ENCODE results near the gene SIAH1.

GRCh38 chr16:48335961-48336360 lies 49.3 kb downstream of the SIAH1 start:
- TF ChIP-seq CTCF (IDR thresholded peaks at IDR 0.05): no peak
- TF ChIP-seq POLR2A (IDR thresholded peaks at IDR 0.05): no peak
